ENCODE measurements around the gene C1orf210. TPM values are rescaled to one million over a fixed set of nuclear protein-coding genes. Genes with fewer than 3 reads are reported as not detected.

The C1orf210 gene
- total RNA-seq, 1 donor from 2014 or later = 9.9 TPM

DNA sequence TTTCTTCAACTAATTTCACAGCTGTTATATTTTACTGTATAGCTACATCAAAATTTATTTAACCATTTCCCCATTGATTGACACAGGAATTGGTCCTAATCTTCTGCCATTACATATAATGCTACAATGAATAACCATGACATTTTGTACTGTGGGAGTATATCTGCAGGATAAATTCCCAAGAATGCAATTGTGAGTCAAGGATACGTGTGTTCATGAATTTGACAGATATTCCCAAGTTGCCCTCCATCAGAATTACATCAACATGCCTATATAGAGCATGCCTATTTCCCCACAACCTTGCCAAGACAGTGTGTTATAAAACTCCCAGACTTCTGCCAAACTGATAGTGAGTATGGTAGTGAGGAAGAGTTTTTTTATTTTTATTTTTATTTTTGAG, 12.7 kb upstream of the C1orf210 start:
- no peaks in the 10 kb centered on the region for H3K27me3 Mint-ChIP-seq

DNA sequence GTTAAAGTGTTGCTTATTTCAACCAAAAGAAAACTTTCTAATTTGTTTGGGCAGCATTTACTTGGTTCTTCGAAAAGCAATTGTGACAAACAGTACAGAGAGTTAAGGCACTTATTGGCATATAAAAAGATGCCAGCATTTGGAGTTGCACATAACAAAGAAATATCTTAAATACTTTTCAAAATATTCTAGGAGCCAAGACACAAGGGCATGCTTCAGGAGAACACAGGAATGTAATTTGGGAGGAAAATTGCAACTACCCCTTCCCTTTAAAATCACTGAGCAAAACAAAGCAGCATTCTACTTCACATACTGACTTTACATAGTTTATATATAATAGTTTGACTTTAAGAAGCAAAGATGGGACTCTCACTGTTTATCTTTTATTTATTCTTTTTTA, 10.8 kb upstream of the C1orf210 start:
- no peaks in the 10 kb centered on the region for H3K27me3 Mint-ChIP-seq
- H3K27ac Mint-ChIP-seq = no peak overlapping the region
- H3K36me3 Mint-ChIP-seq = no peaks in the 10 kb centered on the region
- no peaks in the 10 kb centered on the region for H3K9me3 Mint-ChIP-seq
- TF ChIP-seq, protein P1, sequence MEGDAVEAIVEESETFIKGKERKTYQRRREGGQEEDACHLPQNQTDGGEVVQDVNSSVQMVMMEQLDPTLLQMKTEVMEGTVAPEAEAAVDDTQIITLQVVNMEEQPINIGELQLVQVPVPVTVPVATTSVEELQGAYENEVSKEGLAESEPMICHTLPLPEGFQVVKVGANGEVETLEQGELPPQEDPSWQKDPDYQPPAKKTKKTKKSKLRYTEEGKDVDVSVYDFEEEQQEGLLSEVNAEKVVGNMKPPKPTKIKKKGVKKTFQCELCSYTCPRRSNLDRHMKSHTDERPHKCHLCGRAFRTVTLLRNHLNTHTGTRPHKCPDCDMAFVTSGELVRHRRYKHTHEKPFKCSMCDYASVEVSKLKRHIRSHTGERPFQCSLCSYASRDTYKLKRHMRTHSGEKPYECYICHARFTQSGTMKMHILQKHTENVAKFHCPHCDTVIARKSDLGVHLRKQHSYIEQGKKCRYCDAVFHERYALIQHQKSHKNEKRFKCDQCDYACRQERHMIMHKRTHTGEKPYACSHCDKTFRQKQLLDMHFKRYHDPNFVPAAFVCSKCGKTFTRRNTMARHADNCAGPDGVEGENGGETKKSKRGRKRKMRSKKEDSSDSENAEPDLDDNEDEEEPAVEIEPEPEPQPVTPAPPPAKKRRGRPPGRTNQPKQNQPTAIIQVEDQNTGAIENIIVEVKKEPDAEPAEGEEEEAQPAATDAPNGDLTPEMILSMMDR (conservative IDR thresholded peaks at IDR 0.05) = no peak
- H3K4me3 Mint-ChIP-seq = no peak overlapping the region
- no peak for DNase-seq (ENCODE audit: extremely low spot score, unreplicated experiment)
- H3K4me1 Mint-ChIP-seq (ENCODE audit: unreplicated experiment) = peaks cover 8% of the 10 kb centered on the region

More for the DNA sequence above, 12.7 kb upstream of the C1orf210 start:
- TF ChIP-seq, protein P1 (conservative IDR thresholded peaks at IDR 0.05) = no peak
- no peak for DNase-seq (ENCODE audit: extremely low spot score, unreplicated experiment)
- Mint-ChIP-seq H3K9me3 (no peaks in the 10 kb centered on the region), H3K4me3 (no peak overlapping the region), H3K4me1 (ENCODE audit: unreplicated experiment) (peaks cover 18% of the 10 kb centered on the region), H3K36me3 (no peaks in the 10 kb centered on the region), H3K27ac (no peak overlapping the region)

DNA sequence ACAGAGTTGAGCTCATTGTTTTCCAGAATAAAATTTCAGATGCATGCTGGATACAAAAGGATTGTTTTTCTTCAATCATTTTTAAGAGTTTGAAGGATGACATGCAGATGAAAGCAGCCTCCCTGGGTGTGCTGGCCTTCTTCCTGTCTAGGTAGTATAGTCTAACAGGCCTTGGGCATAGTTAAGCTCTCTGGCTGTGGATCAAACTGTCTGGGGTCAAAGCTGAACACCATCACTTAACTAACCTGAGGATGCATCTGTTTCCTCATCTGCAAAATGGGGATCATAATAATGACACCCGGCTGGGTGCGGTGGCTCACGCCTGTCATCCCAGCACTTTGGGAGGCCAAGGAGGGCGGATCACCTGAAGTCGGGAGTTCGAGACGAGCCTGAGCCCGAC, 9.4 kb upstream of the C1orf210 start:
- TF ChIP-seq, protein P1 (conservative IDR thresholded peaks at IDR 0.05) = no peak
- no peaks in the 10 kb centered on the region for H3K27me3 Mint-ChIP-seq
- H3K27ac Mint-ChIP-seq = no peak overlapping the region
- no peaks in the 10 kb centered on the region for H3K36me3 Mint-ChIP-seq
- no peaks in the 10 kb centered on the region for H3K9me3 Mint-ChIP-seq
- no peak for DNase-seq (ENCODE audit: extremely low spot score, unreplicated experiment)
- no peak overlapping the region for H3K4me3 Mint-ChIP-seq
- peaks cover 8% of the 10 kb centered on the region for H3K4me1 Mint-ChIP-seq (ENCODE audit: unreplicated experiment)

DNA sequence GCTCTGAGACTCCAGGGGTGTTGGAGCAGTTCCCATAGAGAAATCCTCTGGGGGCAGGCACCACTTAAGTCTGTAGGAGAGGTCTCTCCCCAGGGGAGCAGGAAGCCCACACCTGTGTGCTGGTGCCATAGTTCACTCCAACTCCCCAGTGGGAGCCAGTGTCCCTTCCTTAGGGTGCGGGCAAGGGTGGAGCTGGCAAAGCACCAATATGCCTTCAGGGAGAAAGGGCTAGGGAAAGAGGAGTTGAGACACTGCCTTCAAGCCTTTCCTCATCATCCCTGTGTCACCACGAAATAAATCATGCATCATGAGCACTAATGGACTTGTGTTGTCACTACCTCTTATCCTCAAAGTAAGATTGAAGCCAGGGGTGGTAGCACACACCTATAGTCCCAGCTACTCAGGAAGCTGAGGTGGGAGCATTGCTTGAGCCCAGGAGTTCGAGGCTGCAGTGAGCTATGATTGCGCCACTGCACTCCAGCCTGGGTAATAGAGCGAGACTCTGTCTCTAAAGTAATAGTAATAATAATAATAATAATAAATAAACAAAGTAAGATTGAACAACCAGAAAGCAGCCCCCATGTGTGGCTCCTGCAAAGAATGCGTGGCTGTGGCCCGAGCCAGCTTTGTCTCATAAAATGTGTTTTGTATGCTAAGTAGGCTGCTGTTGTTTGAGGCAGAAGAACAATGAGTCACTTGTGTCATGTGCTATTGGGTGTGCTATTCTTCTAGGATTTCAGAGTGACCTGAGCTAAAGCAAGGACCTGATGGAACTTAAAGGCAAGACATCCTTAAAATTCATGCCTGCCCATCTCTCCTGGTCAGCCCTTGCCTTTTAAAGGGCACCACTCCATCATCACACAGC, 8.7 kb upstream of the C1orf210 start:
- Mint-ChIP-seq H3K4me3 (no peak overlapping the region), H3K27me3 (no peaks in the 10 kb centered on the region), H3K9me3 (no peaks in the 10 kb centered on the region), H3K27ac (no peak overlapping the region), H3K4me1 (ENCODE audit: unreplicated experiment) (peaks cover 8% of the 10 kb centered on the region), H3K36me3 (no peaks in the 10 kb centered on the region)
- TF ChIP-seq, protein P1 (conservative IDR thresholded peaks at IDR 0.05) = no peak
- no peak for DNase-seq (ENCODE audit: extremely low spot score, unreplicated experiment)

DNA sequence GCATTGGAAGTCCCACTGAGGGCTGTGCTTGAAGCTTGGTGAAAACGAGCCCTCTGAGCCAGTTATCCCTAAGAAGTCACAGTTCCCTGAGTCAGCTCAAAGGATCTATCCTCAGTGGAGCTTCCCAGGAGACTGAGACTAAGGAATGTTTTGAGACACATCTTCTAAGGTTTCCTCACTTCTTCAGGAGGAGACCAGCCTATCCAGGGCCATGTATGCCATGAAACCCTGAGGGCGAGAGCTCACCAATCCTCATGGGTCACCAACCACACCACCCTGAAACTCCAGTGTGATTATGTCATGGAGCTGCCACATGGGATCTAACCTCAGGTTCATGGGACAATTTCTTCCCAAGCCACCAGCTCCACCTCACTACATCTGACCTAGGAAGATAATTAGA, 7.8 kb upstream of the C1orf210 start:
- H3K9me3 Mint-ChIP-seq = no peaks in the 10 kb centered on the region
- TF ChIP-seq, protein P1 (conservative IDR thresholded peaks at IDR 0.05) = no peak
- H3K4me3 Mint-ChIP-seq = no peak overlapping the region
- no peaks in the 10 kb centered on the region for H3K27me3 Mint-ChIP-seq
- no peaks in the 10 kb centered on the region for H3K36me3 Mint-ChIP-seq
- peaks cover 8% of the 10 kb centered on the region for H3K4me1 Mint-ChIP-seq (ENCODE audit: unreplicated experiment)
- H3K27ac Mint-ChIP-seq = no peak overlapping the region
- no peak for DNase-seq (ENCODE audit: extremely low spot score, unreplicated experiment)

All from type B pancreatic cell (in vitro differentiated cells).